Left forelimb (tissue), 1 donor: ENCODE data around the gene SSX3.
"Not testable (repeated sequence)": the region's sequence is repeated elsewhere in the genome, so short reads cannot be mapped to it uniquely, and the experiment has no call there.

ENCODE experiments used
- DNase-seq: peaks from one replicate; pipeline ENCODE4 v3.0.0-alpha.2; 2018; ENCODE audit warnings: low spot score

Gene SSX3, protein sequence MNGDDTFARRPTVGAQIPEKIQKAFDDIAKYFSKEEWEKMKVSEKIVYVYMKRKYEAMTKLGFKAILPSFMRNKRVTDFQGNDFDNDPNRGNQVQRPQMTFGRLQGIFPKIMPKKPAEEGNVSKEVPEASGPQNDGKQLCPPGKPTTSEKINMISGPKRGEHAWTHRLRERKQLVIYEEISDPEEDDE

DNA sequence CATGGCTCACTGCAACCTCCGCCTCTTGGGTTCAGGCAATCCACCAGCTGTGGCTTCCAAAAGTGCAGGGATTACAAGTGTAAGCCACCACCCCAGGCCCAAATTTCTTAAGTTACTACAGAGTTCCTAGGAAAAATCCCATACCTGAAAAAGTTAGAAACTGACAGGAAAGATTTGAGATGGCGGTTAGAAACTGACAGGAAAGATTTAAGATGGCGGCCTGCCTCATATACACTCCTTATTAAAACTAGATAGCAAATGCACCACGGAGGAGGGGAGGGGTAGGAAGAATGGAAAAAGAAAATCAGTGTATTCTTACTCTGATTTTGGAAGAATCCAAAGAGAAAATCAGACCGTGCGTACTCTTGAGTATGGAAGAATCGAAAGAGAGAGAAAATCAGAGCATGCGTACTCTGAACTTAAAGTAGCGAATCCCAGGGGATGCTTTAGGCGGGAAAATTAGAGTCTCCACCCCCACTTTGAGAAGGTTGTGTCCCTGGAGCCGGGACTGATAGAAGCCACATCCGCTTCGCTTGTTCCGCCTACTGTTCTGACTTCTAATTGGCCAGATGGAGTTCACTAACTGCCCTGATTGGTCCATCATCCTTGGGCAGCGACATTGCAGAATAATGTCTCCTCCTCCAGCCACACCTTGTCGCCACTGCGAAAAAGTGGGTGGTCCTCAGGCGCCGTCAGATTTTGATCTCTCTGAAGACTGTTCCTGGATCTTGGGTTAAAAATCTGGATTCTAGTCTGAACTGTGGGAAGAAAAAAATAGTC, at the start of gene SSX3:
SSX3 (minus strand) TSS at position 389 of the 780 bp plus-strand sequence. CDS start 1,454 bp downstream, outside the sequence.
- DNase-seq: not testable (repeated sequence)

DNA sequence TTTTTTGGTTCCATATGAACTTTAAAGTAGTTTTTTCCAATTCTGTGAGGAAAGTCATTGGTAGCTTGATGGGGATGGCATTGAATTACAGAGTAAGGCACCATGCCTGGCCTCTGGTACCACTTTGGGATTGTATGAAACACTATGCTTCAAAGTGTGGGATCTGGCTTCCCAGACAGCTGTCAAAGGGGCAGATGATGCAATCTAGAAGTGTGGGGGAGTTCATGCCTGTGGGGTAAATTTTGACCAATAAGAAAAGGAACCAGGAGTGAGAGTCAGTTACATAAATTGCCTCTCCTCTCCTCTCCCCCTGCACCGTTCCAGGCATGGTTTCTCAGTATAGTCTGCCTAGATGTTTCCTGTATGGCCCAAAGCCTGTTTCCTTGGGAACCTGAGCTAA, 41.3 kb upstream of the SSX3 start:
- not testable (repeated sequence) for DNase-seq

DNA sequence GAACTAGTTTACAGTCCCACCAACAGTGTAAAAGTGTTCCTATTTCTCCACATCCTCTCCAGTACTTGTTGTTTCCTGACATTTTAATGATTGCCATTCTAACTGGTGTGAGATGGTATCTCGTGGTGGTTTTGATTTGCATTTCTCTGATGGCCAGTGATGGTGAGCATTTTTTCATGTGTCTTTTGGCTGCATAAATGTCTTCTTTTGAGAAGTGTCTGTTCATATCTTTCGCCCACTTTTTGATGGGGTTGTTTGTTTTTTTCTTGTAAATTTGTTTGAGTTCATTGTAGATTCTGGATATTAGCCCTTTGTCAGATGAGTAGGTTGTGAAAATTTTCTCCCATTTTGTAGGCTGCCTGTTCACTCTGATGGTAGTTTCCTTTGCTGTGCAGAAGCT, 40.4 kb upstream of the SSX3 start:
- not testable (repeated sequence) for DNase-seq

DNA sequence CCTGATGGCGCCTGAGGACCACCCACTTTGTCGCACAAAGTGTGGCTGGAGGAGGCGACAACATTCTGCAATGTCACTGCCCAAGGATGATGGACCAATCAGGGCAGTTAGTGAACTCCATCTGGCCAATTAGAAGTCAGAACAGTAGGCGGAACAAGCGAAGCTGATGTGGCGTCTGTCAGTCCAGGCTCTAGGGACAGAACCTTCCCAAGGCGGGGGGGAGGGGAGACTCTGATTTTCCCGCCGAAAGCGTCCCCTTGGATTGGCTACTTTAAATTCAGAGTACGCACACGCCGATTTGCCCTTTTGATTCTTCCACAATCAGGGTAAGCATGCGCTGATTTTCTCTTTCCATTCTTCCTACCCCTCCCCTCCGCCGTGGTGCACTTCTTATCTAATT, 26.7 kb upstream of the SSX3 start, which contains the start of gene SSX4:
SSX4 (plus strand) TSS at position 301 of the 400 bp plus-strand sequence. CDS start 515 bp downstream, outside the sequence.
- DNase-seq: not testable (repeated sequence)

DNA sequence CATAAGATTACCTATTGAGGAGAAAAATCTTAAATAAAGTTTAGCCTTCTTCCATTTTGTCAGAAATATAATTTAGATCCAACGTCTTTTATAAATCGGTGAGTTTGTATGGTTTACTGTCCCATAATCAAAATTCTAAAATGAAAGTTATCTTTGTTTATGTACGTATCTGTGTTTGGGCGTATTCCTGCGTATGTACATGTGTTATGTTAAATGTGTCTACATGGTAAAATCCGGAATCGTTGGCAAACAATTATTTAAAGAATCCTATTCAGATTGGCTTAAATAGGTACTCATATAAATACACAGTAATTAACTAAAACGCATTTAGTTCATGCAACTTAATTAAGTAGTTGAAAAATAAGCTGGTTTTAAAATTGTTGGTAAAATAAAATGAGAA, 13.9 kb upstream of the SSX3 start:
- not testable (repeated sequence) for DNase-seq

DNA sequence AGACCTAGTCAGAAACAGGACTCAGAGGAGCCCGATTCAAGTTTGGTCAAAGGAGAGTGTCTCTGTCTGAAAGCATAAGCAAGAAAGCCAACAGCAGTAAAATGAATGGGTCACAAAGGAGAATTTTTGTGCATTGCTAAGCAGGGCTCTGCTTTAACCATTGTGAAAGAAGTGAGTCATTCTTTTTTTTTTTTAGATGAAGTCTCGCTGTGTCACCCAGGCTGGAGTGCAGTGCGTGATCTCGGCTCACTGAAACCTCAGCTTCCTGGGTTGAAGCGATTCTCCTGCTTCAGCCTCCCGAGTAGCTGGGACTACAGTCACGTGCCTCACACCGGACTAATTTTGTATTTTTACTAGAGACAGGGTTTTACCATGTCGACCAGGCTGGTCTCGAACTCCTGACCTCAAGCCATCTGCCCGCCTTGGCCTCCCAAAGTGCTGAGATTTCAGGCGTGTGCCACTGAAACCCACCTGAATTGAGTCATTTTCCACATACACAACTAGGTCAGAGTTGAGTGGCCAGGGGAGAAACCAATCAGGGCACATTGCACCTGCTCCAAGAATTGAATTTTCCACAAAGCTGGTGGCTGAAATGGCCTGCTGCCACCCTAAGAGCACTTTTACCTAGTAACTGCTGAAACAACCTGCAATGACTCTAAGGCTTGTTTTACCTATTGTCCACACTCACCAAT, 11.4 kb upstream of the SSX3 start:
- not testable (repeated sequence) for DNase-seq

DNA sequence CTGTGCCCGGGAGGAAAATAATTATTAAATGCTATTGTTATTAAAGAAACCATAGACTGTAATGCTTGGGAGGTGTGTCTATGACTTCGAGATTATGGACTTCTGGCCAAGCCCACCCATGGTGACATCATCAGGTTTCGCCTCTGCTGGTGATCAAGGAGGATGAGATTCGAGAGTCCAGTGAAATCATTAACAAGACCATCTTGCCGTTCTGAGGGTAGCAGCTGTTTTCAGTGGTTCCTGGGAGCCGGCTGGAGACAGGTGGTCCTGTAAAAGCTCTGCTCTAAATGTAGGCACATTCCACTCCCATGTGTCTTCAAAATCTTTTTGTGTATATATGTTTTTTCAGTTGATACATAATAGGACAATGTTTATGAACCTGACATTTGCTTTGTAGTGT, 2.8 kb upstream of the SSX3 start:
- DNase-seq: not testable (repeated sequence)

DNA sequence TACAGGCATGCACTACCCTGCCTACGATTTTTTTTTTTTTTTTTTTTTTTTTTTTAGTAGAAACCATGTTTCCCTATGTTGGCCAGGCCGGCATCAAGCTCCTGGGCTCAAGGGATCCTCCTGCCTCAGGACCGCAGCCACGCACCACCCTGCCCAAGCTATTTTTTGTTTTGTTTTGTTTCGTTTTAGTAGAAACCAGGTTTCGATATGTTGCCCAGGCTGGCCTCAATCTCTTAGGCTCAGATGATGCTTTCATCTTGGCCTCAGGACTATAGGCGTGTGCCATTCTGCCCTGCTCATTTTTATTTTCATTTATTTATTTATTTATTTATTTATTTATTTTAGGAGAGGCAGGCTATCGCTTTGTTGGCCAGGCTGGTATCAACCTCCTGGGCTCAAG, 1.2 kb upstream of the SSX3 start:
- DNase-seq: no peak

DNA sequence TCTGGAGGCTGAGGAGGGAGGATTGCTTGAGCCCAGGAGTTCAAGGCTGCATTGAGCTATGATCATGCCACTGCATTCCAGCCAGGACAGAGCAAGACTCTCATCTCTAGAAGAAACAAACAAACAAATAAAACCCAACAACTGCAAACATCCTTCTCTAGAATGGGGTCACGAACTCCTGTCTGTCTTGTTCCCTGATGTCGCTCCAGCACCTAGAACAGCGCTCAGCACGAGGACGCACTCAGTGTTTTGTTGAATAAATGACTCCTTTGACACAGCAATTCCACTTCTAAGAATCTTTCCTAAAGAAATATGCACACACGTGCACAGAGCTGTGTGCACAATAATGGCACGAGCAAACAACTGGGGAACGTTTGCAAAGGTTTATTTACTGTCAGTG, 10.4 kb downstream of the SSX3 start:
- not testable (repeated sequence) for DNase-seq

DNA sequence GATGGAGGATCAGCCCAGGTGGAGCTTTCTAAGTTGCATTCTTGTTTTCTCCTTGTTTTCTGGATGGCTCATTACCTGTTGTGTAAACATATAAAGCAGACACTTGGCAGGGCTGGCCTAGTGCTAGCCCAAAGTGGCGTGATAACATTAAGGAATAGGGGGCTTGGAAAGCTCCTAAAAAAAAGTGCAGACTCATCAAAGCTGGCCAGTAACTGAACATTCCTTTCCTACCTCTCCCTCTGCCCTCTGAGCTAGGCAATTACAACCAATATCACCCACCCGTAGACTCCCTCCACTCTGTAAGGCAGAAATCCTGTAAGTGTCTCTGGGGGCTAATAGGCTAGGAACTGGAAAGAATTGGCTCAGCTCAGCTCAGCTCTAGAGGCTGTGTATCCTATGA, 42.5 kb downstream of the SSX3 start:
- DNase-seq: not testable (repeated sequence)

DNA sequence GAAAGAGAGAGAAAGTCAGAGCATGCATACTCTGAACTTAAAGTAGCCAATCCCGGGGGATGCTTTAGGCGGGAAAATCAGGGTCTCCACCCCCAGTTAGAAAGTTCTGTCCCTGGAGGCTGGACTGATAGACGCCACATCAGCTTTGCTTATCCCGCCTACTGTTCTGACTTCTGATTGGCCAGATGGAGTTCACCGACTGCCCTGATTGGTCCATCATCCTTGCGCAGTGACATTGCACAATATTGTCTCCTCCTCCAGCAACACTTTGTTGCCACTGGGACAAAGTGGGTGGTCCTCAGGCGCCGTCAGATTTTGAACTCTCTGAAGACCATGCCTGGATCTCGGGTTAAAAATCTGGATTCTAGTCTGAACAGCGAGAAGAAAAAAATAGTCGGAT, 50.3 kb downstream of the SSX3 start:
- no peak for DNase-seq
